A549 treated with AZD9567 at 1 μM for 4 hours (cell line): ENCODE measurements around the gene OMP. TPM values are rescaled to one million over a fixed set of nuclear protein-coding genes. Genes with fewer than 3 reads are reported as not detected.

Source experiments
- total RNA-seq: library from RNA; stranded (reverse); fragments of 200-300 nt; extraction: Qiagen RNA extraction; gene quantifications from 5 replicates; pipeline ENCODE4 v1.2.3, GENCODE V29; 2022; ENCODE audit not compliant: insufficient read depth

The OMP gene
- total RNA-seq = not detected in 5 replicates

DNA sequence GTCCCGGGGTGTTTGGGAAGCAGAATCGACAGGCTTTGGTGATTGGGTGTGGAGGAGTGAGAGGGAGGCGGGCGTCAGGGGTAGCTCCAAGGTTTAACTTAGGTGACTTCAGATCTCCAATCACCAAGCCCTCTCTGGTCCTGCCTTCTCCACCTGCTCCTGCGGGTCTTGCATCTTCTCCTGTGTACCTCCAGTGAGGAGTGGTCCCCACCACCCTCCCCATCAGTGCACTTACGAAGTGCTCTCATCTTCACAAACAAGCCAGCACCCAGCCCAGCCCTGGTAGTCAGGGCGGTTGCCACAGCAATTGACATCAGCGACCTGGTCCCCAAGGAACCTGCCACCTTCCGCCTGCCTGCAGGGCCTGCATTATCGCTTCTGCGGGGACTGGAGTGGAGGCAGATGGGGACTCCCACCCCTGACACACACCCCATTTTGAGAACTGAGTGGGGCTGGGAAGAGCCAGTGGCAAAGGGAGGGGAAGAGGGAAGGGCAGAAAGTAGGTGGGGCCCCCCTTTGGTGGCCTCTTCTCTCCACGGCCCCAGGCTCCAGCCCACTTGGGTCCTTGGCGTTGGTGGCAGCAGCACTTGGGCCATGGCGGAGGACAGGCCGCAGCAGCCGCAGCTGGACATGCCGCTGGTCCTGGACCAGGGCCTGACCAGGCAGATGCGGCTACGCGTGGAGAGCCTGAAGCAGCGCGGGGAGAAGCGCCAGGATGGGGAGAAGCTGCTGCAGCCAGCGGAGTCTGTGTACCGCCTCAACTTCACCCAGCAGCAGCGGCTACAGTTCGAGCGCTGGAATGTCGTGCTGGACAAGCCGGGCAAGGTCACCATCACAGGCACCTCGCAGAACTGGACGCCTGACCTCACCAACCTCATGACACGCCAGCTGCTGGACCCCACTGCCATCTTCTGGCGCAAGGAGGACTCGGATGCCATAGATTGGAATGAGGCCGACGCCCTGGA, at the start of gene OMP:
Gene OMP, plus strand, starts transcription at position 595 of the 965 bp plus-strand sequence. Its CDS starts 0 bp downstream, at position 595.

GRCh38 chr11:77066229-77067042, 36.2 kb upstream of the OMP start, which contains the start of gene CAPN5:
Gene CAPN5 (plus strand): TSS chr11:77066971. CDS start chr11:77084887, 17,916 bp downstream.

DNA sequence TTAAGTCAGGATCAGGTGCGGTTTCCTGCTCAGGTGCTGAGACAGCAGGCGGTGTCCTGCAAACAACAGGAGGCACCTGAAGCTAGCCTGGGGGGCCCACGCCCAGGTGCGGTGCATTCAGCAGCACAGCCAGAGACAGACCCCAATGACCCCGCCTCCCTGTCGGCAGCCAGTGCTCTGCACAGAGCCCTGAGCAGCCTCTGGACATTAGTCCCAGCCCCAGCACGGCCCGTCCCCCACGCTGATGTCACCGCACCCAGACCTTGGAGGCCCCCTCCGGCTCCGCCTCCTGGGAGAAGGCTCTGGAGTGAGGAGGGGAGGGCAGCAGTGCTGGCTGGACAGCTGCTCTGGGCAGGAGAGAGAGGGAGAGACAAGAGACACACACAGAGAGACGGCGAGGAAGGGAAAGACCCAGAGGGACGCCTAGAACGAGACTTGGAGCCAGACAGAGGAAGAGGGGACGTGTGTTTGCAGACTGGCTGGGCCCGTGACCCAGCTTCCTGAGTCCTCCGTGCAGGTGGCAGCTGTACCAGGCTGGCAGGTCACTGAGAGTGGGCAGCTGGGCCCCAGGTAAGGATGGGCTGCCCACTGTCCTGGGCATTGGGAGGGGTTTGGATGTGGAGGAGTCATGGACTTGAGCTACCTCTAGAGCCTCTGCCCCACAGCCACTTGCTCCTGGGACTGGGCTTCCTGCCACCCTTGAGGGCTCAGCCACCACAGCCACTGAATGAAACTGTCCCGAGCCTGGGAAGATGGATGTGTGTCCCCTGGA, 25.5 kb downstream of the OMP start, which contains the start of gene MYO7A:
Gene MYO7A, plus strand, starts transcription at position 327 of the 772 bp plus-strand sequence. CDS start 2,389 bp downstream, outside the sequence.

Other genes with a start within 250 kb of the OMP start
- 16.4 to 19.4 TPM (median 18.7 TPM) in 5 replicates for gene ACER3, start 241.9 kb upstream of the OMP start, total RNA-seq
- 0.44 to 1.3 TPM (median 0.56 TPM) in 5 replicates for gene B3GNT6, start 68.4 kb upstream of the OMP start, total RNA-seq
- 7.2 to 15.9 TPM (median 8.4 TPM) in 5 replicates for gene CAPN5, start 35.9 kb upstream of the OMP start, total RNA-seq
- gene MYO7A, start 25.4 kb downstream of the OMP start, total RNA-seq = 1.2 to 1.4 TPM (median 1.2 TPM) in 5 replicates
- not detected in 5 replicates for gene GDPD4, start 198.8 kb downstream of the OMP start, total RNA-seq